Measurements from ENCODE around the gene ZNF469. TPM values are rescaled to one million over a fixed set of nuclear protein-coding genes. Genes with fewer than 3 reads are reported as not detected.

The ZNF469 gene
- total RNA-seq, 4 donors from 2014 or later: 0.24 to 0.55 (median 0.41) TPM

GRCh38 chr16:88421871-88422433, 39.2 kb downstream of the ZNF469 start:
- Histone ChIP-seq H3K9me3 (no peaks in the 10 kb centered on the region), H3K4me1 (peaks cover 15% of the 10 kb centered on the region), H3K4me3 (no peak overlapping the region), H3K36me3 (no peaks in the 10 kb centered on the region), H3K27ac (no peak overlapping the region), H3K27me3 (peaks cover 3% of the 10 kb centered on the region)
- 57% methylated on average over 5 of the region's 5 CpGs for WGBS
- DNase-seq (ENCODE audit: low spot score in 2 of 2): no peak
- no peak for TF ChIP-seq POLR2A (IDR thresholded peaks at IDR 0.05)
- TF ChIP-seq EP300 (IDR thresholded peaks at IDR 0.05): no peak
- no peak for TF ChIP-seq POLR2AphosphoS5 (IDR thresholded peaks at IDR 0.05)
- TF ChIP-seq CTCF (IDR thresholded peaks at IDR 0.05): no peak

- no peak overlapping the region for H3K4me3 ChIP-seq
- no peak for DNase-seq (ENCODE audit: low spot score in 2 of 2)
- no peaks in the 10 kb centered on the region for H3K36me3 ChIP-seq
- H3K27ac ChIP-seq: no peak overlapping the region
- H3K4me1 ChIP-seq: peaks cover 15% of the 10 kb centered on the region
- H3K9me3 ChIP-seq: no peaks in the 10 kb centered on the region
- 49% methylated on average over 3 of the region's 3 CpGs for WGBS
- H3K27me3 ChIP-seq: peaks cover 3% of the 10 kb centered on the region
- no peak for TF ChIP-seq CTCF (IDR thresholded peaks at IDR 0.05)
- no peak for TF ChIP-seq EP300 (IDR thresholded peaks at IDR 0.05)
- TF ChIP-seq POLR2AphosphoS5 (IDR thresholded peaks at IDR 0.05): no peak
- TF ChIP-seq POLR2A (IDR thresholded peaks at IDR 0.05): no peak
Measured at GRCh38 chr16:88422733-88423447, 40.1 kb downstream of the ZNF469 start.

GRCh38 chr16:88423448-88423850, 40.7 kb downstream of the ZNF469 start:
- no peak for DNase-seq (ENCODE audit: low spot score in 2 of 2)
- peaks cover 4% of the 10 kb centered on the region for H3K27me3 ChIP-seq
- H3K4me1 ChIP-seq: peaks cover 15% of the 10 kb centered on the region
- H3K36me3 ChIP-seq: no peaks in the 10 kb centered on the region
- H3K27ac ChIP-seq: no peak overlapping the region
- 86% methylated on average over 6 of the region's 6 CpGs for WGBS
- TF ChIP-seq POLR2A (IDR thresholded peaks at IDR 0.05): no peak
- TF ChIP-seq CTCF (IDR thresholded peaks at IDR 0.05): no peak
- TF ChIP-seq POLR2AphosphoS5 (IDR thresholded peaks at IDR 0.05): no peak
- TF ChIP-seq EP300 (IDR thresholded peaks at IDR 0.05): no peak
- H3K4me3 ChIP-seq: no peak overlapping the region
- no peaks in the 10 kb centered on the region for H3K9me3 ChIP-seq

- peak overlapping the region; percentile 1 for H3K27ac ChIP-seq
- peaks cover 25% of the 10 kb centered on the region for H3K4me1 ChIP-seq
- 47% methylated on average over 15 of the region's 24 CpGs for WGBS
- TF ChIP-seq POLR2A (IDR thresholded peaks at IDR 0.05) (no peak), POLR2AphosphoS5 (IDR thresholded peaks at IDR 0.05) (no peak), CTCF (IDR thresholded peaks at IDR 0.05) (no peak), EP300 (IDR thresholded peaks at IDR 0.05) (no peak)
- H3K9me3 ChIP-seq: no peaks in the 10 kb centered on the region
- no peaks in the 10 kb centered on the region for H3K36me3 ChIP-seq
- H3K27me3 ChIP-seq: peaks cover 14% of the 10 kb centered on the region
- DNase-seq (ENCODE audit: low spot score in 2 of 2): no peak
- H3K4me3 ChIP-seq: peak overlapping the region; percentile 22
Measured at GRCh38 chr16:88424587-88425235, 42.0 kb downstream of the ZNF469 start.

GRCh38 chr16:88426018-88426417, 43.3 kb downstream of the ZNF469 start:
- Histone ChIP-seq H3K27me3 (peaks cover 25% of the 10 kb centered on the region), H3K9me3 (no peaks in the 10 kb centered on the region), H3K4me3 (no peak overlapping the region), H3K36me3 (no peaks in the 10 kb centered on the region), H3K4me1 (peaks cover 38% of the 10 kb centered on the region), H3K27ac (no peak overlapping the region)
- TF ChIP-seq EP300 (IDR thresholded peaks at IDR 0.05) (no peak), POLR2AphosphoS5 (IDR thresholded peaks at IDR 0.05) (no peak)
- no CpG with 5 or more reads among the region's 13 CpGs for WGBS
- DNase-seq (ENCODE audit: low spot score in 2 of 2): no peak

Data from suprapubic skin (tissue), 4 donors.